Dendritic cell treated with granulocyte-macrophage colony-stimulating factor and Interleukin-4, amounts not matched to agents 40 ng/mL and 50 ng/mL, for 4 days (primary cell): ENCODE results near the gene SLC50A1.
"Not testable (repeated sequence)": the region's sequence is repeated elsewhere in the genome, so short reads cannot be mapped to it uniquely, and the experiment has no call there.

Experiments used
- H3K27ac Mint-ChIP-seq: one replicate; pipeline ENCODE4 v1.8.0; 2022; ENCODE audit warnings: mild to moderate bottlenecking, mixed read lengths
- H3K27me3 Mint-ChIP-seq: one replicate; pipeline ENCODE4 v1.8.0; 2022; ENCODE audit warnings: mild to moderate bottlenecking, mixed read lengths
- H3K36me3 Mint-ChIP-seq: one replicate; pipeline ENCODE4 v1.8.0; 2022; ENCODE audit warnings: low read depth, mixed read lengths
- H3K4me1 Mint-ChIP-seq: one replicate; pipeline ENCODE4 v1.8.0; 2022; ENCODE audit warnings: low read depth, mixed read lengths
- H3K4me3 Mint-ChIP-seq: one replicate; pipeline ENCODE4 v1.8.0; 2022; ENCODE audit warnings: mild to moderate bottlenecking, moderate library complexity, mixed read lengths
- H3K9me3 Mint-ChIP-seq: one replicate; pipeline ENCODE4 v1.8.0; 2022; ENCODE audit warnings: mixed read lengths
- intact Hi-C: fragments of 100-400 bp; cut with micrococcal nuclease; formaldehyde crosslinking; loops from one replicate; pipeline ENCODE4 v1.15.0; 2022

The SLC50A1 gene

DNA sequence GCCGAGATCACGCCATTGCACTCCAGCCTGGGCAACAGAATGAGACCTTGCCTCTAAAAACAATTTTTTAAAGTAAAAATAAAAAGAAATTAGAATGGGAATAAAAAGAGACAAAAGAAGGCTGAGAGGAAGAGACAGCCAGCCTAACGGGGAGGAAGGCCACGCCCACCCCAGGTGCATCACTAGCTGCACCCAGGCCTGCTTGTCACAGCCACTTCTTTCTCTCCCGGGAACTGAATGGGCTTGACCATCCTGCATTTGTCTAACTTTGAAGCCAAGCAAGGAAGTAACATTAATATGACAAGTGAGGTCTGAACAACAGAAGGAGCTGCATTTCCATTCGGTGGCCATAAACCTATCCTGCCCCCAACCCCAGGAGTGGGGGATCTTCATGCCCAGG is 28.8 kb upstream of the SLC50A1 start:
- Mint-ChIP-seq H3K9me3 (no peaks in the 10 kb centered on the region), H3K27me3 (peaks cover 27% of the 10 kb centered on the region), H3K4me1 (peaks cover 31% of the 10 kb centered on the region), H3K4me3 (no peak overlapping the region), H3K27ac (no peak overlapping the region), H3K36me3 (no peaks in the 10 kb centered on the region)
- intact Hi-C loops, result no loop called here

GRCh38 chr1:155107309-155108264 is 28.1 kb upstream of the SLC50A1 start:
- Mint-ChIP-seq H3K9me3 (no peaks in the 10 kb centered on the region), H3K27me3 (peaks cover 28% of the 10 kb centered on the region), H3K36me3 (no peaks in the 10 kb centered on the region), H3K4me3 (no peak overlapping the region), H3K4me1 (peaks cover 29% of the 10 kb centered on the region), H3K27ac (no peak overlapping the region)
- intact Hi-C loops, result no loop called here

DNA sequence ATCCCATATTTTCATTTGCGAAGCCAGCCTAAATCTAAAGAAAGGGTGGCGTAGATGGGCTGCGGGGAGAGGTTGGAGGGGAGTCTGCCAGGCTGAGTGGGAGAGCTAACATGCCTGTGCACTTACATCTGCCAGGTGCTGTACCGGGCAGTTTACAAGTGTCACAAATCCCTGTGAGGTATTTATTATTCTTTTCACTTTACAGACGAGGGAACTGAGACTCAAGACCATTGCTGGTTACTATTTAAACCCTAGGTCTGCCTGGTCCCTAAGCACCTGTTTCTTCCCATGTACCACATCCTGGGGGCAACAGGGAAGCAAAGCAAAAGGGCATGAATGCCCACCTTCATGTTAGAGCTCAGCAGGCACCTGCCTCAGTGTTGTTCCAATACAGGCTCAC is 27.4 kb upstream of the SLC50A1 start:
- Mint-ChIP-seq H3K9me3 (no peaks in the 10 kb centered on the region), H3K4me1 (peaks cover 25% of the 10 kb centered on the region), H3K4me3 (no peak overlapping the region), H3K27ac (no peak overlapping the region), H3K27me3 (peaks cover 31% of the 10 kb centered on the region), H3K36me3 (no peaks in the 10 kb centered on the region)
- intact Hi-C loops, result no loop called here

DNA sequence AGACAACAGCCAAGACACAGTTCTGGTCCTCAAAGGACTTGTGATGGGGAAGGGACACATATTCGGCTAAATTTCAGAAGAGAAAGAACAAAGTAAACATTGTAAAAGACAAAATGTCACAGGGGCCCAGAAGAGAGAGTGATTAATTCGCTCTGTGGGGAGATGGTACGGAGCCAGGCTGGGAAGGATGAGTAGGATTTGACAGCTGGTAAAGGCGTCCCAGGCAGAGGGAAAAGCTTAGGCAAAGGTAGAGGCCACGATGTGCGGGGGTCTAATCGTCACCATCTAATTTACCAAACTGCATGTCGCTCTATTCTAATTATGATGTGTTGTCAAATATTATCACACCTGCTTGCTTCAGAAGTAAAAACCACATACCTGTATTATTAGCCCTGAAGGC is 25.3 kb upstream of the SLC50A1 start:
- H3K27me3 Mint-ChIP-seq, result peaks cover 26% of the 10 kb centered on the region
- H3K4me3 Mint-ChIP-seq, result no peak overlapping the region
- H3K9me3 Mint-ChIP-seq, result no peaks in the 10 kb centered on the region
- intact Hi-C loops, result no loop called here
- no peaks in the 10 kb centered on the region for H3K36me3 Mint-ChIP-seq
- no peak overlapping the region for H3K27ac Mint-ChIP-seq
- peaks cover 5% of the 10 kb centered on the region for H3K4me1 Mint-ChIP-seq

DNA sequence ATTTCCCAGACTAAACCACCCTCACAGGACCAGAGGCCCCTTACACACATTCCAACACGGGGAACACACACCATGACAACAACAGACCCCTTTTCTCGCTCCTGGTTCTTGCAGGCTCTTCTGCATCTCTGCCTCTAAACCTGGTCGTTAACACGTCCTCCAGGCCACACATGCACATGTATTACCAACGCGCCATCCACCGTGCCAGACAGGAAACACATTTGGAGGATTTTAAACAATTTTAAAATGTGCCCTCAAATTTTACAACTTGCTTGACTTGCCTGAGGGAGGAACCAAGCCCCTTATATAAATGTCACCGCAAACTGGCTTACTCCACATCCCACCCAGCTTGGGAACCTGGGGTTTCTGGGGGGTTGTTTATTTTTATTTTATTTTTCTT is 24.8 kb upstream of the SLC50A1 start:
- Mint-ChIP-seq H3K4me1 (peaks cover under 1% of the 10 kb centered on the region), H3K36me3 (no peaks in the 10 kb centered on the region), H3K27ac (no peak overlapping the region), H3K27me3 (peaks cover 21% of the 10 kb centered on the region), H3K9me3 (no peaks in the 10 kb centered on the region), H3K4me3 (no peak overlapping the region)
- intact Hi-C loops, result no loop called here

- Mint-ChIP-seq H3K27ac (no peak overlapping the region), H3K9me3 (no peaks in the 10 kb centered on the region), H3K4me1 (no peaks in the 10 kb centered on the region), H3K4me3 (no peak overlapping the region), H3K36me3 (no peaks in the 10 kb centered on the region), H3K27me3 (peaks cover 32% of the 10 kb centered on the region)
- intact Hi-C loops, result no loop called here
Observed at GRCh38 chr1:155113450-155113980, 22.1 kb upstream of the SLC50A1 start.

DNA sequence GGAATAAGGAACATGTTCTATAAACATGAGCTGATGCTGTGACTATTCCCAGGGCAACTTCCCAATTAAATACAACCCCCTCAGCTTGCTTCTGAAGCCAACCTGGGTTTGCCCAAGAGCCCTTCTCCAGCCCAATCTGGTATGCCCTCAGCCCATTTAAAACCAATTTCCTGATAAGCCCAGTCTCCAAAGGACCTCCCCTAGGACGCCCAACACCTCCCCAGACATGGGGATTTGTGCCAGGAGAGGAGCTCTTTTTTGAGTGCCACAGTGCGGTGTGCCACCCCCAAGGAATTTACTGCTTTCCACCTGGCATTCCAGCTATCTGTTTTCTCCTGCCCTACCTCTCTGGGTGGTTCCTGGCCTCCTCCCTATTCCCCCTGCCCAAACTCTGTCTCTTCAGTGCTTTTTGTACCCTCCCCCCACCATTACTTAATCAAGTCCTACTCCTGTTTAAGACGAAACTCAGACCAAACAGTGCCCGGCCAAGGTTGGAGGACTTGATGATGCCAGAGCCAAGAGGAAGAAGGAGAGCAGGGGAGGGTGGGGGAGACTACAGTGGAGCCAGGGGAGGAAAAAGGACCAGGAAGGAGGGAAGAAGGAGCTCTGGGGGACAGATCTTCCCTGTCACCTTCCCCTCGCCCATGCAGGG is 19.4 kb upstream of the SLC50A1 start:
- Mint-ChIP-seq H3K27me3 (peaks cover 51% of the 10 kb centered on the region), H3K36me3 (no peaks in the 10 kb centered on the region), H3K27ac (no peak overlapping the region), H3K4me3 (no peak overlapping the region), H3K9me3 (no peaks in the 10 kb centered on the region), H3K4me1 (no peaks in the 10 kb centered on the region)
- intact Hi-C loops, result no loop called here

- H3K4me3 Mint-ChIP-seq, result no peak overlapping the region
- peaks cover 56% of the 10 kb centered on the region for H3K27me3 Mint-ChIP-seq
- intact Hi-C loops, result no loop called here
- H3K27ac Mint-ChIP-seq, result no peak overlapping the region
- H3K36me3 Mint-ChIP-seq, result no peaks in the 10 kb centered on the region
- H3K9me3 Mint-ChIP-seq, result no peaks in the 10 kb centered on the region
- no peaks in the 10 kb centered on the region for H3K4me1 Mint-ChIP-seq
Observed at GRCh38 chr1:155117610-155118009, 18.0 kb upstream of the SLC50A1 start.

DNA sequence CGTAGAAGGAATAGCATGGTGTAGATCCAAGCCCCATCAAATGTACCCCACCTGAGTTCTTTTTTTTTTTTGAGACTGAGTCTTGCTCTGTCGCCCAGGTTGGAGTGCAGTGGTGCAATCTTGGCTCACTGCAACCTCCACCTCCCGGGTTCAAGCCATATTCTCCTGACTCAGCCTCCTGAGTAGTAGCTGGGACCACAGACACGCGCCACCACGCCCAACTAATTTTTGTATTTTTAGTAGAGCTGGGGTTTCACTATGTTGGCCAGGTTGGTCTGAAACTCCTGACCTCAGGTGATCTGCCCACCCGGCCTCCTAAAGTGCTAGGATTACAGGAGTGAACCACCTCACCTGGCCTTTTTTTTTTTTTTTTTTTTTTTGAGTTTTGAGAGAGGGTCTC is 17.6 kb upstream of the SLC50A1 start:
- H3K27ac Mint-ChIP-seq, H3K36me3 Mint-ChIP-seq, H3K9me3 Mint-ChIP-seq, H3K4me3 Mint-ChIP-seq, H3K4me1 Mint-ChIP-seq, intact Hi-C loops: not testable (repeated sequence)
- peaks cover 60% of the 10 kb centered on the region for H3K27me3 Mint-ChIP-seq

- intact Hi-C loops, result no loop called here
- Mint-ChIP-seq H3K4me3 (no peak overlapping the region), H3K36me3 (no peaks in the 10 kb centered on the region), H3K27me3 (peaks cover 74% of the 10 kb centered on the region), H3K9me3 (no peaks in the 10 kb centered on the region), H3K4me1 (no peaks in the 10 kb centered on the region), H3K27ac (no peak overlapping the region)
Observed at GRCh38 chr1:155120253-155120652, 15.4 kb upstream of the SLC50A1 start.

DNA sequence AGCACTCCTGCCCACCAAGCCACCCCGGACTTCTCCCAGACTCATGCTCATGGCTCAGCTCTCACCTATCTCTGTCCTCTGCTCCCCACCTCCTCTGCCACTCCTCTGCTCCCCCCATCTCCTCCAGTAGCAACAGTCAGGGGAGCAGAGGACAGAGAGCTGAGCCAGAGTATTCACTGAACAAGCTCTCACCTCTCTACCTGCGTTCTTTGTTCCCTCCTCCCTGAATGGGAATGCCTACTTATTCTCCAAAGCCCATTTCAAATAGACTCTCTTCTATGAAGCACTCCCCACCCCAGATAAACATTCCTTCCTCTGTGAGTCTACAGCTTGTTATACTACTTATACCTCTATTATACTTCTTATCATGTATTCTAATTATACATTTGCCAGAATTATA is 14.4 kb upstream of the SLC50A1 start:
- Mint-ChIP-seq H3K27me3 (peaks cover 80% of the 10 kb centered on the region), H3K4me1 (peaks cover under 1% of the 10 kb centered on the region), H3K4me3 (no peak overlapping the region), H3K27ac (no peak overlapping the region), H3K36me3 (no peaks in the 10 kb centered on the region), H3K9me3 (no peaks in the 10 kb centered on the region)
- intact Hi-C loops, result no loop called here

DNA sequence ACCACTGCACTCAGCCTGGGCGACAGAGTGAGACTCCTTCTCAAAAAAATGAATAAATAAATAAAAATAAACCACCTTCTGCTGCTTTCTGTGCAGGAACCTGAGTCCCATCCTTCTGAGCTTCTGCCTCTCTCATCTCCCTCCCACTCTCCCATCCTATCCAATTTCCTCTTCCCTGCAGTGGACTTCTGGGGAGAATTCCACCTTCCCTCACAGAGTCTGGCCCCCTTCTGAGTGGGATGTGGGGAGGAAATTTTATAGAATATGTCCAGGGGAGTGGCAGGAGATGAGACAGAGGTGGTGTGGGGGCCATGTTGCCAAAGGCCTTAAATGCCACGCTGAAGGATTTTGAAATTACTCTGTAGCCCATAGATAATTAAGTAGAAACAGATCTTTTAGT is 13.3 kb upstream of the SLC50A1 start:
- H3K27ac Mint-ChIP-seq, result no peak overlapping the region
- no peaks in the 10 kb centered on the region for H3K9me3 Mint-ChIP-seq
- peaks cover 83% of the 10 kb centered on the region for H3K27me3 Mint-ChIP-seq
- no peak overlapping the region for H3K4me3 Mint-ChIP-seq
- intact Hi-C loops, result no loop called here
- H3K4me1 Mint-ChIP-seq, result peaks cover 11% of the 10 kb centered on the region
- no peaks in the 10 kb centered on the region for H3K36me3 Mint-ChIP-seq

DNA sequence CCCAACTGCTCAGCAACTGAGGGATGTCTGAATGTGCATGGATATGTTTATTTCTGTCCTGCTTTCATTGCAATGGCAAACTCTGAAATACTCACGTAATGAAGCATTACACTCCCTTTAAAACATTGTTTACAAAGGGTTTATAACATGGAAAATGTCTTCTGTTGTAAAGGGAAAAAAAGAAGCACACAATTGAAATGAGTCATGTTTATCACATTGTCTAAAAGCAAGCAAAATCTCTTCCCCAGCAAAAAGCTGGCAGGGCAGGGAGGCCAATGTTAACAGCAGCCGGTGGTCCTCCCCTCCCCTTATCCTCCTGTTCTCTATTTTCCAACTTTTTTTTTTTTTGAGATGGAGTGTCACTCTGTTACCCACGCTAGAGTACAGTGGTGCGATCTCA is 11.9 kb upstream of the SLC50A1 start:
- peaks cover 87% of the 10 kb centered on the region for H3K27me3 Mint-ChIP-seq
- no peaks in the 10 kb centered on the region for H3K36me3 Mint-ChIP-seq
- intact Hi-C loops, result no loop called here
- no peak overlapping the region for H3K4me3 Mint-ChIP-seq
- peaks cover 26% of the 10 kb centered on the region for H3K4me1 Mint-ChIP-seq
- H3K9me3 Mint-ChIP-seq, result no peaks in the 10 kb centered on the region
- H3K27ac Mint-ChIP-seq, result no peak overlapping the region
